ENCODE data around the gene NUDT15. TPM values are rescaled to one million over a fixed set of nuclear protein-coding genes. Genes with fewer than 3 reads are reported as not detected.

Gene NUDT15
- total and polyA plus RNA-seq, 2 of the 8 experiments (the other 6 are each of a cell fraction or from before 2014, with no cell fraction given), result 37.8 to 65.9 TPM

DNA sequence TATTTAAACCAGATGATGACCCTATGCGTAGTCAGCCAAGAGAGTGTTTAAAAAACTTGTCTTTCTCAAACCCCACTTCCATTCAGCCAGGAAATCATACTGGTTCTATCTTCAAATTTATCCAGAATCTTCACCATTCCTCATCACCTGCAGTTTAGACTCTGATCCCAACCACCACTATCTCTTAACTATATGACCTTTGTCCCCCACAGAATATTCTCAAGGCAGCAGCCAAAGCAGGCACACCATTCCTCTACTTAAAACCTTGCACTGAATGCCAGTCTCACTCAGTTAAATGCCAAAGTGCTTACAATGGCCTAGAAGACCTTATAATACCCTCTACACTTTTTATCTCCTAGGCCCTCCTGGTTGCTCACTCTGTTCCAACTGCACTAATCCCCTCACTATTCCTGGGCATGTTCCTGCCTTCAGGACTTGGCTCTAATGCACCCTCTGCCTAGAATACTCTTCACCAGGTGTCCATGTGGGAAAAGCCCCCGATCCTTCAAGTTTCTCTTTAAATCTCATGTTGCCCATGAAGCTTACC, 46.5 kb upstream of the NUDT15 start:
- no peak for FAIRE-seq
- 95% methylated on average over 2 of the region's 2 CpGs; no CpG with 5 or more reads in 1 of the 2 experiments for WGBS, 2 experiments (ENCODE audit: extremely low coverage in 1 of 2, insufficient coverage in 1 of 2, insufficient read length in 1 of 2, insufficient replicate concordance in 2 of 2, low coverage in 1 of 2, low lambda C conversion rate in 2 of 2, missing lambda C conversion rate in 1 of 2)
- TF ChIP-seq YY1 (IDR thresholded peaks at IDR 0.05; ENCODE audit: low read depth, low read length), result no peak
- no peak for TF ChIP-seq SRF (IDR thresholded peaks at IDR 0.05; ENCODE audit: low read depth, low read length)
- no peak for TF ChIP-seq NRF1 (IDR thresholded peaks at IDR 0.05; ENCODE audit: low read depth, low read length)
- no peak for TF ChIP-seq EP300 (IDR thresholded peaks at IDR 0.05; ENCODE audit: borderline replicate concordance in 1 of 2, low read depth in 2 of 2, low read length in 2 of 2)
- TF ChIP-seq, protein P1, sequence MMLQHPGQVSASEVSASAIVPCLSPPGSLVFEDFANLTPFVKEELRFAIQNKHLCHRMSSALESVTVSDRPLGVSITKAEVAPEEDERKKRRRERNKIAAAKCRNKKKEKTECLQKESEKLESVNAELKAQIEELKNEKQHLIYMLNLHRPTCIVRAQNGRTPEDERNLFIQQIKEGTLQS (IDR thresholded peaks at IDR 0.05; ENCODE audit: insufficient read depth, low read depth, low read length), result no peak
- no peak for TF ChIP-seq SIRT6 (IDR thresholded peaks at IDR 0.05; ENCODE audit: low read length)
- TF ChIP-seq CHD2 (IDR thresholded peaks at IDR 0.05; ENCODE audit: low read length), result no peak
- TF ChIP-seq PHF8 (conservative IDR thresholded peaks at IDR 0.05; ENCODE audit: low read depth, low read length), result no peak
- TF ChIP-seq SIX5 (IDR thresholded peaks at IDR 0.05; ENCODE audit: low read depth, low read length), result no peak
- TF ChIP-seq TEAD4 (IDR thresholded peaks at IDR 0.05; ENCODE audit: low read depth, low read length), result no peak
- no peak for TF ChIP-seq RAD21 (IDR thresholded peaks at IDR 0.05 in 1 of 2, conservative IDR thresholded peaks at IDR 0.05 in 1 of 2; ENCODE audit: low read depth in 2 of 2, low read length in 2 of 2)
- no peak for TF ChIP-seq TCF12 (IDR thresholded peaks at IDR 0.05; ENCODE audit: low read depth, low read length)
- no peak for TF ChIP-seq CREB1 (IDR thresholded peaks at IDR 0.05)
- TF ChIP-seq RXRA (IDR thresholded peaks at IDR 0.05; ENCODE audit: insufficient read depth, low read depth, low read length), result no peak

More for the DNA sequence above, 46.5 kb upstream of the NUDT15 start:
- POLR2A ChIA-PET (ENCODE audit: partially characterized antibody), result no interaction called here
- Histone ChIP-seq H3K56ac (replicated peaks; ENCODE audit: insufficient read length, low read depth, low read length) (no peak overlapping the region), H3K36me3 (ENCODE audit: control insufficient read depth in 2 of 4, insufficient read depth in 4 of 4, low read length in 3 of 4) (peaks cover 4 to 42% (median 11%) of the 10 kb centered on the region in 4 experiments; a peak in 5 of 8 replicates), H3K14ac (ENCODE audit: insufficient read length) (no peak overlapping the region), H3K23ac (ENCODE audit: insufficient read length) (no peak overlapping the region), H3K79me1 (ENCODE audit: low read depth, low read length) (peaks cover 2% of the 10 kb centered on the region; the same call in 1 of the 2 replicates), H3K4ac (replicated peaks; ENCODE audit: insufficient read length, low read depth, low read length) (no peak overlapping the region), H3K4me3 (ENCODE audit: extremely low read depth in 1 of 4, insufficient read depth in 2 of 4, low read depth in 3 of 4, low read length in 4 of 4) (no peak overlapping the region), H2BK12ac (ENCODE audit: low read depth, low read length) (no peak overlapping the region), H3K9me3 (ENCODE audit: insufficient read depth in 2 of 2, low read depth in 1 of 2, low read length in 1 of 2) (no peaks in the 10 kb centered on the region), H3K27ac (ENCODE audit: low read depth, low read length) (no peak overlapping the region), H4K20me1 (replicated peaks in 1 of 2; ENCODE audit: control insufficient read depth in 1 of 2, insufficient read depth in 2 of 2, low read length in 2 of 2) (peaks cover 0 to 2% of the 10 kb centered on the region in 2 experiments), H4K5ac (ENCODE audit: insufficient read length, low read depth, low read length) (no peak overlapping the region), H3K79me2 (ENCODE audit: control insufficient read depth in 1 of 2, insufficient read depth in 2 of 2, low read length in 2 of 2) (peaks cover 2 to 41% of the 10 kb centered on the region in 2 experiments; a peak in 2 of 4 replicates), H2AK5ac (ENCODE audit: low read depth, low read length) (no peak overlapping the region), H2BK20ac (ENCODE audit: low read length) (no peak overlapping the region), H3K4me2 (ENCODE audit: insufficient read depth in 1 of 2, low read depth in 2 of 2, low read length in 2 of 2) (no peak overlapping the region), H4K91ac (replicated peaks; ENCODE audit: insufficient read length, low read length) (no peak overlapping the region), H3K4me1 (replicated peaks in 1 of 4; ENCODE audit: control insufficient read depth in 3 of 4, insufficient read depth in 4 of 4, low read length in 3 of 4) (no peaks in the 10 kb centered on the region), H2BK15ac (ENCODE audit: low read length) (no peak overlapping the region), H2BK5ac (ENCODE audit: low read depth, low read length) (no peak overlapping the region), H3K9ac (replicated peaks in 1 of 4; ENCODE audit: extremely low read depth in 1 of 4, low read depth in 3 of 4, low read length in 3 of 4) (no peak overlapping the region), H3K18ac (ENCODE audit: extremely low read depth, low read length) (no peak overlapping the region), H2AFZ (ENCODE audit: low read length) (no peak overlapping the region), H3K27me3 (replicated peaks in 1 of 4; ENCODE audit: control insufficient read depth in 3 of 4, extremely low read depth in 1 of 4, insufficient read depth in 3 of 4, low read length in 3 of 4) (no peaks in the 10 kb centered on the region), H3K23me2 (ENCODE audit: low read depth, low read length) (no peaks in the 10 kb centered on the region), H4K8ac (ENCODE audit: extremely low read depth, insufficient read depth, low read length) (no peak overlapping the region), H2BK120ac (replicated peaks; ENCODE audit: low read depth, low read length) (no peak overlapping the region)
- CTCF ChIA-PET (ENCODE audit: partially characterized antibody), result no interaction called here
- DNase-seq (ENCODE audit: low read depth in 1 of 2, low spot score in 2 of 2), result no peak
